GM12892 (cell line): Measurements from ENCODE around the gene SULT1A2.

Source experiments
- DNase-seq: peaks from one replicate; pipeline ENCODE4 v3.0.0; 2011; ENCODE audit not compliant: insufficient read length
- FAIRE-seq: peaks from 2 replicates; lab custom pipeline; 2011; peaks lifted over from hg19 to GRCh38; lab: Jason Lieb, UNC
- POLR2A ChIP-seq: IDR thresholded peaks from 2 replicates; pipeline ENCODE4 v1.6.1; 2011; ENCODE audit warnings: low read depth, low read length, control low read depth
- POLR2AphosphoS5 ChIP-seq: IDR thresholded peaks from 2 replicates; pipeline ENCODE4 v1.6.1; 2011; ENCODE audit warnings: low read depth, low read length, control low read depth
- TAF1 ChIP-seq: IDR thresholded peaks from 2 replicates; pipeline ENCODE4 v1.6.1; 2011; ENCODE audit warnings: low read depth, mild to moderate bottlenecking, control low read depth, low read length, borderline replicate concordance

Gene SULT1A2

GRCh38 chr16:28590384-28591340 is 6.2 kb downstream of the SULT1A2 start:
- DNase-seq (no peak), FAIRE-seq (no peak)
- TF ChIP-seq TAF1 (no peak), POLR2AphosphoS5 (no peak), POLR2A (no peak)

- no peak for FAIRE-seq
- TF ChIP-seq TAF1 (no peak), POLR2A (no peak), POLR2AphosphoS5 (no peak)
- DNase-seq: no peak
These were observed 6.9 kb downstream of the SULT1A2 start for GRCh38 chr16:28589930-28590329.

GRCh38 chr16:28589069-28589468 is 7.8 kb downstream of the SULT1A2 start:
- DNase-seq: no peak
- FAIRE-seq: no peak
- TF ChIP-seq POLR2A (no peak), TAF1 (no peak), POLR2AphosphoS5 (no peak)

GRCh38 chr16:28587386-28587785 is 9.5 kb downstream of the SULT1A2 start:
- FAIRE-seq (no peak), DNase-seq (no peak)
- TF ChIP-seq POLR2A (no peak), POLR2AphosphoS5 (no peak), TAF1 (no peak)

- no peak for DNase-seq
- FAIRE-seq: no peak
- no peak for TF ChIP-seq TAF1
- no peak for TF ChIP-seq POLR2A
- TF ChIP-seq POLR2AphosphoS5: no peak
These were observed 10.4 kb downstream of the SULT1A2 start for GRCh38 chr16:28586466-28586865.

GRCh38 chr16:28585674-28586073 is 11.2 kb downstream of the SULT1A2 start:
- FAIRE-seq: no peak
- no peak for DNase-seq

GRCh38 chr16:28580726-28581315 is 16.0 kb downstream of the SULT1A2 start:
- DNase-seq (no peak), FAIRE-seq (no peak)
- no peak for TF ChIP-seq POLR2AphosphoS5
- TF ChIP-seq POLR2A: no peak
- TF ChIP-seq TAF1: no peak

More at GRCh38 chr16:28585674-28586073, 11.2 kb downstream of the SULT1A2 start:
- TF ChIP-seq POLR2A (no peak), POLR2AphosphoS5 (no peak), TAF1 (no peak)

GRCh38 chr16:28575446-28576109 is 21.3 kb downstream of the SULT1A2 start:
- FAIRE-seq: no peak
- DNase-seq: no peak
- TF ChIP-seq POLR2AphosphoS5: no peak
- TF ChIP-seq POLR2A: no peak
- no peak for TF ChIP-seq TAF1

- no peak for DNase-seq
- no peak for FAIRE-seq
- TF ChIP-seq POLR2A (no peak), TAF1 (no peak), POLR2AphosphoS5 (no peak)
These were observed 21.9 kb downstream of the SULT1A2 start for GRCh38 chr16:28574925-28575324.

GRCh38 chr16:28573738-28574718 is 22.8 kb downstream of the SULT1A2 start:
- no peak for TF ChIP-seq POLR2A
- TF ChIP-seq TAF1: no peak
- no peak for TF ChIP-seq POLR2AphosphoS5
- DNase-seq: no peak
- FAIRE-seq: no peak
